Measurements from ENCODE around the gene RNPC3.

The RNPC3 gene

GRCh38 chr1:103583887-103584286 lies 58.4 kb downstream of the RNPC3 start:
- TF ChIP-seq CREB1 (IDR thresholded peaks at IDR 0.05; ENCODE audit: low read depth) (no peak), TAF1 (IDR thresholded peaks at IDR 0.05; ENCODE audit: low read depth) (no peak), REST (IDR thresholded peaks at IDR 0.05; ENCODE audit: low read depth) (no peak), NFIC (IDR thresholded peaks at IDR 0.05) (no peak), FOXM1 (IDR thresholded peaks at IDR 0.05; ENCODE audit: borderline replicate concordance, low read depth) (no peak), TCF12 (IDR thresholded peaks at IDR 0.05; ENCODE audit: low read depth) (no peak)

- TF ChIP-seq MAX (IDR thresholded peaks at IDR 0.05) (no peak), USF1 (IDR thresholded peaks at IDR 0.05) (no peak), TEAD4 (IDR thresholded peaks at IDR 0.05) (no peak), REST (IDR thresholded peaks at IDR 0.05; ENCODE audit: low read depth) (no peak), YY1 (IDR thresholded peaks at IDR 0.05; ENCODE audit: low read depth) (no peak), EGR1 (IDR thresholded peaks at IDR 0.05) (no peak), ZBTB7A (IDR thresholded peaks at IDR 0.05; ENCODE audit: low read depth) (no peak), TAF1 (IDR thresholded peaks at IDR 0.05; ENCODE audit: low read depth) (no peak), RAD21 (IDR thresholded peaks at IDR 0.05; ENCODE audit: low read depth) (no peak), NFIC (IDR thresholded peaks at IDR 0.05) (no peak), TCF12 (IDR thresholded peaks at IDR 0.05; ENCODE audit: low read depth) (no peak), FOXM1 (IDR thresholded peaks at IDR 0.05; ENCODE audit: borderline replicate concordance, low read depth) (no peak), CEBPB (IDR thresholded peaks at IDR 0.05) (no peak), EP300 (IDR thresholded peaks at IDR 0.05; ENCODE audit: borderline replicate concordance) (no peak), CREB1 (IDR thresholded peaks at IDR 0.05; ENCODE audit: low read depth) (no peak)
Measured at GRCh38 chr1:103584537-103584936, 59.0 kb downstream of the RNPC3 start.
